Gastrocnemius medialis (tissue), 4 donors: ENCODE measurements around the gene TXNIP.

ENCODE experiments used
- CTCF ChIP-seq, 5 experiments: fragments of 450-650 bp in 3 of 5; fragments of 200-600 bp in 2 of 5; sonication (generic) in 2 of 5; IDR thresholded peaks in 4 of 5; conservative IDR thresholded peaks in 1 of 5; 1 replicate in 4 of 5; 2 replicates in 1 of 5; pipeline ENCODE4 v1.5.1; 2016 to 2019; ENCODE audit warnings: antibody characterized with exemption in 5 of 5, mild to moderate bottlenecking in 3 of 5, moderate library complexity in 3 of 5
- POLR2A ChIP-seq, 2 donors: fragments of 450-650 bp; IDR thresholded peaks; one replicate each; pipeline ENCODE4 v1.6.1; 2017; ENCODE audit warnings: antibody characterized with exemption in 2 of 2, mild to moderate bottlenecking in 2 of 2, moderate library complexity in 2 of 2

DNA sequence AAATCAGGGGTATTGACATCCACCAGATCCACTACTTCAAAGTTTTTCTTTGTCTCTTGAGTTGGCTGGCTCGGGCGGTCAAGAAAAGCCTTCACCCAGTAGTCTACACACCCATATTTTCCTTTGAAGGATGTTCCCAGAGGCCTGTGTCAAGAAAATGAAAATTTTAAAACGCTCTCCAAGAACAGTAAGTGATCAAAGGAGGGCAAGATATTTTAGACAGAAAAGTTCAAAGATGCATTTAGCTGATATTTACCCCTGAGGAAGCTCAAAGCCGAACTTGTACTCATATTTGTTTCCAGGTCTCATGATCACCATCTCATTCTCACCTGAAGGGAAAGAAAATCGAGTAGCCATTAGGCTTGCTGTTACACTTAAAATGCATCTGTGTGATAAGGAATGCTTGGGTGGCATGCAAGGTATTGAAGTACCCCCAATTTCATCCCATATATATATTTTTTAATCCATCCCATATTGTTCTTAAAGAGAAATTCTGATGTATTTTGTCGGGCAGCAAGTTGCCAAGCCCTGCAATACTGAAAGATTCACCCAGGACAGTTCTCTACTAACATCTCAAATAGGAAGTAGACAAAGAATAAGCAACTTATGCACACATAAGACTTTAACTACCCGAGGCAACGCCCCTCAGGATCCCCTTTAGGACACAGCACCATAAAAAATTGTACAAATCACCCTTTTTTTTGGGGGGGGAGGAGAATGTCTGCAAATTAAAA is 1.1 kb downstream of the TXNIP start:
- TF ChIP-seq POLR2A (IDR thresholded peaks at IDR 0.05) (no peak), CTCF (IDR thresholded peaks at IDR 0.05 in 4 of 5, conservative IDR thresholded peaks at IDR 0.05 in 1 of 5) (no peak)
